Heart left ventricle (tissue), 16 donors: ENCODE measurements around the gene ASB2. TPM values are rescaled to one million over a fixed set of nuclear protein-coding genes. Genes with fewer than 3 reads are reported as not detected.

Experiments
- ATAC-seq, 4 donors: fragments of 200-7000 bp; cut with Tn5 transposase; one replicate each; pipeline ENCODE4 v1.9.1; 2020 to 2022; ENCODE audit warnings: moderate library complexity in 4 of 4, mild to moderate bottlenecking in 3 of 4, moderate number of reproducible peaks in 1 of 4
- DNase-seq, 5 donors: peaks; one replicate each; pipeline ENCODE4 v3.0.0-alpha.2; 2020
- H3K27ac ChIP-seq, 12 donors: fragments of 200-600 bp; sonication (generic) in 4 of 12; one replicate each; pipeline versions ENCODE4 v1.5.0 to v1.8.0; 2016 to 2022; ENCODE audit warnings: mild to moderate bottlenecking in 2 of 12
- H3K27me3 ChIP-seq, 9 donors: fragments of 200-600 bp; sonication (generic) in 2 of 9; one replicate each; pipeline versions ENCODE4 v1.5.1 to v1.8.0; 2016 to 2022; ENCODE audit warnings: mild to moderate bottlenecking in 3 of 9
- H3K36me3 ChIP-seq, 9 donors: fragments of 200-600 bp; sonication (generic) in 2 of 9; one replicate each; pipeline versions ENCODE4 v1.5.0 to v1.8.0; 2018 to 2022; ENCODE audit warnings: mild to moderate bottlenecking in 2 of 9
- H3K4me1 ChIP-seq, 12 donors: fragments of 200-600 bp; sonication (generic) in 4 of 12; one replicate each; pipeline versions ENCODE4 v1.5.0 to v1.8.0; 2016 to 2022; ENCODE audit warnings: mild to moderate bottlenecking in 3 of 12
- H3K4me3 ChIP-seq, 12 donors: fragments of 200-600 bp; sonication (generic) in 4 of 12; one replicate each; pipeline versions ENCODE4 v1.5.0 to v1.8.0; 2017 to 2022; ENCODE audit warnings: mild to moderate bottlenecking in 9 of 12, moderate library complexity in 4 of 12
- H3K9me3 ChIP-seq, 12 donors: fragments of 200-600 bp; sonication (generic) in 4 of 12; one replicate each; pipeline versions ENCODE4 v1.5.0 to v1.8.0; 2016 to 2022; ENCODE audit warnings: mild to moderate bottlenecking in 1 of 12
- POLR2A ChIP-seq, 2 donors: fragments of 450-650 bp; IDR thresholded peaks; one replicate each; pipeline ENCODE4 v1.6.1; 2017; ENCODE audit warnings: antibody characterized with exemption in 2 of 2, mild to moderate bottlenecking in 2 of 2, moderate library complexity in 2 of 2
- whole genome bisulfite sequencing, 4 donors: extraction: QIAGEN DNeasy Blood & Tissue Kit in 2 of 4; methylation state at CpG; one replicate each; pipeline versions ENCODE4 v1.1.5 to v1.1.7; 2013 to 2018; 5-methylcytosine and 5-hydroxymethylcytosine counted together
- intact Hi-C, 10 donors: fragments of 100-400 bp; cut with DNase I; formaldehyde crosslinking; loops; one replicate each; pipeline versions ENCODE4 v1.11.1 to v1.14.2; 2022
- polyA plus RNA-seq, 2 donors: library from polyadenylated mRNA; stranded (reverse); fragments of 200-250 nt; gene quantifications; one replicate each; pipeline ENCODE4 v1.2.3, GENCODE V29; 2013
- total RNA-seq, 9 donors: library from RNA; depleted of rRNA in 2 of 9; stranded (reverse); fragments of >200 nt in 2 of 9; fragmentation: NEBNext Ultra II Directional in 3 of 9; extraction: Animal tissue kit (Norgen Biotek cat#: 25700) in 3 of 9; gene quantifications; one replicate each; pipeline versions ENCODE4 v1.1.0 to v1.2.4, GENCODE V29; 2016 to 2023
- TF ChIP-seq, protein P1 (sequence below), 12 donors: fragments of 200-600 bp; sonication (generic) in 4 of 12; IDR thresholded peaks; one replicate each; pipeline versions ENCODE4 v1.5.0 to v1.8.0; 2018 to 2022; ENCODE audit warnings: antibody characterized with exemption in 12 of 12, mild to moderate bottlenecking in 5 of 12
- donor health status: ischemic (EF 13 %, LVEDD 7.1; RV severe dilation, severe dysfunction).
- donor health status: healthy with polysubstance abuse.
- donor health status: DM: no; HTN: yes; CAD: no.
- donor health status: DM: no; HTN: no; CAD: no.
- donor health status: ischemic (EF 25% LVEDD 6.9; RV normal size, moderate dysfunction).
- donor health status: ischemic (EF 25% LVEDD 5.7; RV mildly dilated, moderate dysfunction).
- donor health status: healthy.
- donor health status: DM: yes; HTN: yes; CAD: no.
- donor health status: ischemic (EF 35%, LVEDD 5.7; RV mildly dilated, moderate dysfunction).
- donor health status: nonischemic (EF 11% LVEDD 7.7; RV severe dilation, severe dysfunction).
- donor health status: DM: yes; HTN: yes; CAD: no.
- donor health status: PGD.
- donor health status: ischemic (EF 29% LVEDD 5.4; RV normal size, mild dysfunction).
- donor health status: nonischemic (EF 23%, LVEDD 6.1; RV moderate dilation, normal function).

The ASB2 gene
- total and polyA plus RNA-seq, 11 donors: 22.4 to 411 (median 166) TPM

DNA sequence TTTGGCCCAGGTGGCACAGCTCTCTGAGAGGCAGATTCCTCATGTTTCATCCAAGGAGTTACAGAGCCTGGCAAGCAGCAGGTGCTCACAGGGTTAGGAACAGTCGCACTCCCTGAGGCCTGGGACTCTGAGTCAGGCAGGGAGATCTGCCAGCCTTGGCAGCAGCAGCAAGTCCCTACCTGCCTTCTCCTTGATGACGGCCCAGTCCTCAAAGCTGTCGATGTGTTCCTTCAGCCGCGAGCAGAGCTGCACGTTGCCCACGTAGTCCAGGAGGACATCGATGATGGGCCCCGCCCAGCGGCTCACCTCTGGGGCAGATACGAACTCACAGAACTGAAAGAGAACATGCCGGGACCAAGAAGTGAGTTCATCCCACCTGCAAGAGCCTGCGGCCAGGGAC lies 38.9 kb downstream of the ASB2 start:
- 61 to 78% (median 76%) methylated on average over 6 to 13 of the region's 13 CpGs for WGBS, 4 donors
- Histone ChIP-seq H3K4me3 (no peak overlapping the region), H3K36me3 (peaks cover 0 to 90% (median 62%) of the 10 kb centered on the region in 9 donors), H3K27me3 (peaks cover 0 to 18% (median 7%) of the 10 kb centered on the region in 9 donors), H3K4me1 (peaks cover 0 to 15% (median 2%) of the 10 kb centered on the region in 12 donors), H3K27ac (peak overlapping the region in 1 of 12 donors; percentile 54), H3K9me3 (no peaks in the 10 kb centered on the region)
- intact Hi-C loops: loop anchor here in 1 of 10 donors (5.0 kb wide), 1 partner anchor 65 kb away; no protein-coding TSS in a partner anchor
- TF ChIP-seq, protein P1, sequence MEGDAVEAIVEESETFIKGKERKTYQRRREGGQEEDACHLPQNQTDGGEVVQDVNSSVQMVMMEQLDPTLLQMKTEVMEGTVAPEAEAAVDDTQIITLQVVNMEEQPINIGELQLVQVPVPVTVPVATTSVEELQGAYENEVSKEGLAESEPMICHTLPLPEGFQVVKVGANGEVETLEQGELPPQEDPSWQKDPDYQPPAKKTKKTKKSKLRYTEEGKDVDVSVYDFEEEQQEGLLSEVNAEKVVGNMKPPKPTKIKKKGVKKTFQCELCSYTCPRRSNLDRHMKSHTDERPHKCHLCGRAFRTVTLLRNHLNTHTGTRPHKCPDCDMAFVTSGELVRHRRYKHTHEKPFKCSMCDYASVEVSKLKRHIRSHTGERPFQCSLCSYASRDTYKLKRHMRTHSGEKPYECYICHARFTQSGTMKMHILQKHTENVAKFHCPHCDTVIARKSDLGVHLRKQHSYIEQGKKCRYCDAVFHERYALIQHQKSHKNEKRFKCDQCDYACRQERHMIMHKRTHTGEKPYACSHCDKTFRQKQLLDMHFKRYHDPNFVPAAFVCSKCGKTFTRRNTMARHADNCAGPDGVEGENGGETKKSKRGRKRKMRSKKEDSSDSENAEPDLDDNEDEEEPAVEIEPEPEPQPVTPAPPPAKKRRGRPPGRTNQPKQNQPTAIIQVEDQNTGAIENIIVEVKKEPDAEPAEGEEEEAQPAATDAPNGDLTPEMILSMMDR (IDR thresholded peaks at IDR 0.05): no peak
- no peak for TF ChIP-seq POLR2A (IDR thresholded peaks at IDR 0.05)
- DNase-seq: peak in 1 of 5 donors; percentile 18
- ATAC-seq: no peak

DNA sequence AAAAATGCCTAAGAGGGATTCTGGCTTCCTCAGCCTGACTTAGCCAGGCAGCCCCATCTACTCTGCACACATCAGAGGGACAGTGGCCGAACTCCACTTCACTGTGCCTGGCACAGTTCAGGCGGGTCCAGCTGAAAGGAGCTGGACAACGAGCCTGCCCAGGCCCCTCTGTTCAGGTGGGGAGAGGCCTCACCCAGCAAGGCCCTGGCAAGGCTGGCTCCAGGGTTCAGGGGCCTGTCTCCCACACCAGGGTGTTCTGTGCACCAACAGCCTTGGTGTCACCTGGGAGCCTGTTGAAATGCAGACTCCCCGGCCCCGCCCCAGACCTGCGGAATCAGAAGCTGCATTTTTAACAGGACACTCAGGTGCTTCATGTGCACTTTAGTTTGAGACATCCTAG lies 39.4 kb downstream of the ASB2 start:
- Histone ChIP-seq H3K27ac (peak overlapping the region in 1 of 12 donors; percentile 54), H3K4me1 (peaks cover 0 to 15% (median 2%) of the 10 kb centered on the region in 12 donors), H3K27me3 (peaks cover 0 to 18% (median 7%) of the 10 kb centered on the region in 9 donors), H3K4me3 (no peak overlapping the region), H3K36me3 (peaks cover 0 to 88% (median 61%) of the 10 kb centered on the region in 9 donors), H3K9me3 (no peaks in the 10 kb centered on the region)
- intact Hi-C loops: loop anchor here in 1 of 10 donors (5.0 kb wide), 1 partner anchor 65 kb away; no protein-coding TSS in a partner anchor
- 82 to 93% (median 89%) methylated on average over 3 to 6 of the region's 6 CpGs for WGBS, 4 donors
- ATAC-seq (no peak), DNase-seq (peak in 2 of 5 donors; percentile 6 to 29)
- no peak for TF ChIP-seq POLR2A (IDR thresholded peaks at IDR 0.05)

DNA sequence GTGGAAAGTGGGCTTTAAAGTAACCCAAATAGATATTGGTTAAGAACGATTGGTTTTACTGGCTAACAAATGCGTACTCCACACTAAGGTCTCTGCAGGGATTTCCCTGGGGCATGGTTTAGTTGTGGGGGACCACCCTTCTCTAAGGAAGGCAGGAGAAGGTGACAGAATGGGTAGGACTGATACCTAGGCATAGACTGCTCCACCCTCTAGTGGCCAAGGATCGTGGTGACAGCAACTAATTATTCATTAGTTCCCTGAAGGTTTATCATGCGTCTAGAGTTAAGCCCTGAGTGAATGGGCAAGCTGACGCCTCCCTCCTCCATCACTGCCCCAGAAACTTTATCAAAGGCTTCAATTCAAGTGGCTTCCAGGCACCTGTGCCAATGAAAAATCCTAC lies 40.1 kb downstream of the ASB2 start:
- H3K27me3 ChIP-seq: peaks cover 0 to 18% (median 7%) of the 10 kb centered on the region in 9 donors
- peak overlapping the region in 1 of 12 donors; percentile 54 for H3K27ac ChIP-seq
- H3K4me1 ChIP-seq: peaks cover 0 to 15% (median under 1%) of the 10 kb centered on the region in 12 donors
- DNase-seq (no peak), ATAC-seq (no peak)
- no peaks in the 10 kb centered on the region for H3K9me3 ChIP-seq
- intact Hi-C loops: loop anchor here in 1 of 10 donors (5.0 kb wide), 1 partner anchor 66 kb away; no protein-coding TSS in a partner anchor
- no peak overlapping the region for H3K4me3 ChIP-seq
- 31 to 37% (median 33%) methylated on average over 5 of the region's 5 CpGs for WGBS, 4 donors
- TF ChIP-seq, protein P1 (IDR thresholded peaks at IDR 0.05): peak in 9 of 12 donors; percentile 10 to 39 (median 25)
- TF ChIP-seq POLR2A (IDR thresholded peaks at IDR 0.05): no peak
- H3K36me3 ChIP-seq: peaks cover 0 to 82% (median 58%) of the 10 kb centered on the region in 9 donors

DNA sequence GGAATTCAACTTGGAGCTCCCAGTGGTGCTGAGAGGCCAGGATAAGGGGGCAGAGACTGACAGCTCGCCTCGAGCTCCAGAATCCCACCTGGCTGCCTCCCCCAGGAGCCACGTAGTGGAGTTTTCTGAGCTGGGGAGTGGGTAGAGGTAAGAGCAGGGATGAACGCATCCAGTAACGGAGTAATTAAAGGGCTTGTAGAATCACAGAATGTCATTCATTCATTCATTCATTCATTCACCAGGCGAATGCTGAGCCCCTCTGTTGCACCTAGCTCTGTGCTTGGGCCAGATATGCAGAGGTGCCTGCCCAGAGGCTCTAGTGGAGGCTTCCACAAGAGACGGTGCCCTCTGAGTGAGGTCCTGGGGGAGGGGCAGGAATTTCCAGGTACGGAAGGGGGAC lies 41.2 kb downstream of the ASB2 start:
- Histone ChIP-seq H3K27me3 (peaks cover 0 to 18% (median 7%) of the 10 kb centered on the region in 9 donors), H3K4me1 (peaks cover 0 to 13% (median 0%) of the 10 kb centered on the region in 12 donors), H3K4me3 (no peak overlapping the region), H3K9me3 (no peaks in the 10 kb centered on the region), H3K36me3 (peaks cover 0 to 85% (median 55%) of the 10 kb centered on the region in 9 donors), H3K27ac (peak overlapping the region in 1 of 12 donors; percentile 47)
- TF ChIP-seq, protein P1 (IDR thresholded peaks at IDR 0.05): no peak
- TF ChIP-seq POLR2A (IDR thresholded peaks at IDR 0.05): no peak
- intact Hi-C loops: loop anchor here in 1 of 10 donors (5.0 kb wide), 1 partner anchor 67 kb away; no protein-coding TSS in a partner anchor
- 62 to 73% (median 70%) methylated on average over 8 of the region's 8 CpGs for WGBS, 4 donors
- no peak for ATAC-seq
- DNase-seq: no peak
